Astrocyte (in vitro differentiated cells and primary cell): Measurements from ENCODE around the gene ALK.

Experiments used
- EZH2 ChIP-seq: IDR thresholded peaks from 2 replicates; pipeline ENCODE4 v1.6.1; 2012; ENCODE audit warnings: mild to moderate bottlenecking, low read length, inconsistent platforms; ENCODE audit not compliant: insufficient read depth
- TF ChIP-seq, protein P1 (sequence below): IDR thresholded peaks from 2 replicates; pipeline ENCODE4 v1.5.1; 2011; ENCODE audit warnings: low read depth, mild to moderate bottlenecking, inconsistent platforms, low read length, moderate library complexity; ENCODE audit not compliant: insufficient read depth

DNA sequence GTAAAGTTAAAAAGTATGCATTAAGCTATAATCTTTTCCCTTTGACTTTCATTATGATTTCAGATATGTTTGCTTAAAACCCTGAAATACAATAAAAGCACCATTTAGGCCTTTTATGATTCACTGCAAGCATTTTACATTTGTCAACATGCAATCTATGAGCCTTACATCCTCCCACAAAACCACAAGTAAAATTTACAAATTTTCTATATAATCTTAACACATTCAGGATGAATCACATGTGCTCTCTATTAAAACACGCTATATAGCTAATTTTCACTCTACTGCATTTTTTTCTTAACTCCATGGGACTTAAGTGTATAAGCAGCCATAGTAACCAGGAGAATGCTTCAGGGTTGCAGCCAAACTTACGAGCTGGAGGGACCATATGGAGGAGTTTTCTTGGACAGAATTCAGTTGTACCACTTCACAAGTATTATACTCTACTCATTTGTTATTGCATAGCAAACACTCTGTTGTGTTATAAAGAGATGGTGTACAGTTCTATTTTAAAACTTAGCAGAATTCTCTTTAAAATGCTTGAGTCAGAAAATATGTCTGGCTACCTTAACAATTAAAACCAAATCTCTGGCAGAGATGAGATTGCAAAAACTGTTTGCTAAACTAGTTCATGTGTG, 293.2 kb downstream of the ALK start:
- TF ChIP-seq, protein P1, sequence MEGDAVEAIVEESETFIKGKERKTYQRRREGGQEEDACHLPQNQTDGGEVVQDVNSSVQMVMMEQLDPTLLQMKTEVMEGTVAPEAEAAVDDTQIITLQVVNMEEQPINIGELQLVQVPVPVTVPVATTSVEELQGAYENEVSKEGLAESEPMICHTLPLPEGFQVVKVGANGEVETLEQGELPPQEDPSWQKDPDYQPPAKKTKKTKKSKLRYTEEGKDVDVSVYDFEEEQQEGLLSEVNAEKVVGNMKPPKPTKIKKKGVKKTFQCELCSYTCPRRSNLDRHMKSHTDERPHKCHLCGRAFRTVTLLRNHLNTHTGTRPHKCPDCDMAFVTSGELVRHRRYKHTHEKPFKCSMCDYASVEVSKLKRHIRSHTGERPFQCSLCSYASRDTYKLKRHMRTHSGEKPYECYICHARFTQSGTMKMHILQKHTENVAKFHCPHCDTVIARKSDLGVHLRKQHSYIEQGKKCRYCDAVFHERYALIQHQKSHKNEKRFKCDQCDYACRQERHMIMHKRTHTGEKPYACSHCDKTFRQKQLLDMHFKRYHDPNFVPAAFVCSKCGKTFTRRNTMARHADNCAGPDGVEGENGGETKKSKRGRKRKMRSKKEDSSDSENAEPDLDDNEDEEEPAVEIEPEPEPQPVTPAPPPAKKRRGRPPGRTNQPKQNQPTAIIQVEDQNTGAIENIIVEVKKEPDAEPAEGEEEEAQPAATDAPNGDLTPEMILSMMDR = no peak
- TF ChIP-seq EZH2 = no peak
